K562 (cell line): Measurements from ENCODE around the gene LZTS2. TPM values are rescaled to one million over a fixed set of nuclear protein-coding genes. Genes with fewer than 3 reads are reported as not detected.

Experiments used
- ATAC-seq: fragments of 200-7000 bp; cut with Tn5 transposase; 3 replicates; pipeline ENCODE4 v1.9.1; 2020; ENCODE audit warnings: moderate library complexity
- BruUV-seq: library from RNA; stranded (reverse); fragments of 400-500 nt; replicated peaks from 2 replicates; lab custom pipeline; 2021; lab: Mats Ljungman, UMichigan
- CTCF ChIA-PET: fragments of 300-600 bp; formaldehyde crosslinking; extraction: SDS; loops from one replicate; lab custom pipeline; 2021; ENCODE audit warnings: low intra/inter-chr PET ratio; lab: Yijun Ruan, JAX
- POLR2A ChIA-PET: fragments of 300-600, 350-650 bp; sonication (Branson Sonifier 250); formaldehyde crosslinking; extraction: SDS; loops from one replicate; lab custom pipeline; 2021; ENCODE audit warnings: antibody characterized with exemption, inconsistent platforms; lab: Yijun Ruan, JAX
- DNase-seq, 4 experiments: peaks; one replicate each; pipeline versions ENCODE4 v3.0.0 to v3.0.0-alpha.2; 2011 to 2018; ENCODE audit warnings: low spot score in 3 of 4, mixed read lengths in 3 of 4; ENCODE audit errors: extremely low read depth in 1 of 4
- FAIRE-seq: peaks from 2 replicates; lab custom pipeline; 2011; peaks lifted over from hg19 to GRCh38; lab: Jason Lieb, UNC
- H2AFZ ChIP-seq: 2 replicates; pipeline ENCODE4 v1.6.0; 2011; ENCODE audit warnings: low read depth, low read length, control low read depth, inconsistent platforms
- H3K27ac ChIP-seq: fragments of 200-600 bp; 3 replicates; pipeline ENCODE4 v1.8.0; 2011; ENCODE audit warnings: low read depth, mild to moderate bottlenecking, control low read depth, inconsistent platforms, low read length, moderate library complexity, mixed read lengths; ENCODE audit errors: extremely low read depth
- H3K27me3 ChIP-seq, 2 experiments: fragments of 300-600 bp in 1 of 2; 2 replicates in 1 of 2; 3 replicates in 1 of 2; pipeline versions ENCODE4 v1.6.0 to v1.8.0; 2011; ENCODE audit warnings: inconsistent platforms in 2 of 2, low read length in 2 of 2, mild to moderate bottlenecking in 1 of 2, mixed read lengths in 1 of 2, moderate library complexity in 1 of 2; ENCODE audit not compliant: control insufficient read depth in 2 of 2, insufficient read depth in 2 of 2
- H3K36me3 ChIP-seq: fragments of 300-600 bp; 3 replicates; pipeline ENCODE4 v1.8.0; 2011; ENCODE audit warnings: mild to moderate bottlenecking, low read length, inconsistent platforms; ENCODE audit not compliant: control insufficient read depth, insufficient read depth
- H3K4me1 ChIP-seq, 2 experiments: fragments of 200-600 bp in 1 of 2; replicated peaks in 1 of 2; 2 replicates in 1 of 2; 3 replicates in 1 of 2; pipeline versions ENCODE4 v1.5.1 to v1.8.0; 2011; ENCODE audit warnings: inconsistent platforms in 2 of 2, low read length in 2 of 2, mild to moderate bottlenecking in 1 of 2, mixed read lengths in 1 of 2, moderate library complexity in 1 of 2; ENCODE audit not compliant: control insufficient read depth in 2 of 2, insufficient read depth in 2 of 2
- H3K4me2 ChIP-seq: 2 replicates; pipeline ENCODE4 v1.6.1; 2011; ENCODE audit warnings: low read length, control low read depth, inconsistent platforms, mixed read lengths; ENCODE audit not compliant: insufficient read depth
- H3K4me3 ChIP-seq: fragments of 200-600 bp; sonication (generic), shearing (Covaris generic); 2 replicates; pipeline ENCODE4 v1.5.1; 2016; ENCODE audit warnings: control low read depth, inconsistent platforms
- H3K79me2 ChIP-seq: fragments of 200-600 bp; 3 replicates; pipeline ENCODE4 v1.8.0; 2011; ENCODE audit warnings: low read length, inconsistent platforms; ENCODE audit not compliant: control insufficient read depth, insufficient read depth
- H3K9ac ChIP-seq, 2 experiments: 2 replicates each; pipeline versions ENCODE4 v1.6.0 to v1.6.1; 2011; ENCODE audit warnings: low read depth in 2 of 2, low read length in 2 of 2, control low read depth in 1 of 2, inconsistent platforms in 1 of 2, mild to moderate bottlenecking in 1 of 2, mixed read lengths in 1 of 2; ENCODE audit not compliant: insufficient read depth in 1 of 2
- H3K9me1 ChIP-seq: one replicate; pipeline ENCODE4 v1.6.0; 2011; ENCODE audit warnings: inconsistent platforms, mild to moderate bottlenecking, low read length, moderate library complexity; ENCODE audit not compliant: control insufficient read depth, insufficient read depth
- H3K9me3 ChIP-seq: replicated peaks from 2 replicates; pipeline ENCODE4 v1.5.1; 2011; ENCODE audit warnings: low read depth, low read length, inconsistent platforms; ENCODE audit not compliant: control insufficient read depth, insufficient read depth
- H4K20me1 ChIP-seq: replicated peaks from 2 replicates; pipeline ENCODE4 v1.6.1; 2011; ENCODE audit warnings: low read length, inconsistent platforms, mixed read lengths; ENCODE audit not compliant: control insufficient read depth, insufficient read depth
- BCL6 ChIP-seq: fragments of 250-450 bp; sonication (Bioruptor Pico); IDR thresholded peaks from 2 replicates; pipeline ENCODE4 v1.4.0; 2020
- HNRNPH1 ChIP-seq: fragments of 200-400 bp; formaldehyde crosslinking; optimal IDR thresholded peaks from 2 replicates; pipeline ENCODE3; 2017; ENCODE audit warnings: low read depth, mild to moderate bottlenecking, low read length, moderate library complexity
- MAFK ChIP-seq: IDR thresholded peaks from 2 replicates; pipeline ENCODE4 v1.6.1; 2011; ENCODE audit warnings: low read length, improper control_type of control experiment
- SMARCA5 ChIP-seq: fragments of 450-650 bp; IDR thresholded peaks from 2 replicates; pipeline ENCODE4 v1.6.1; 2016
- ZNF316 ChIP-seq: fragments of 450-650 bp; IDR thresholded peaks from 2 replicates; pipeline ENCODE4 v1.6.1; 2016
- ZNF778 ChIP-seq: fragments of 450-650 bp; formaldehyde crosslinking; IDR thresholded peaks from 2 replicates; pipeline ENCODE4 v1.4.0; 2020; ENCODE audit warnings: mild to moderate bottlenecking, moderate library complexity
- WGBS: fragments of 100-300 bp; shearing (Covaris generic); methylation state at CpG from one replicate; pipeline ENCODE4 v1.1.6; 2016; ENCODE audit warnings: low coverage, mixed read lengths; ENCODE audit not compliant: insufficient coverage; ENCODE audit errors: missing lambda C conversion rate; 5-methylcytosine and 5-hydroxymethylcytosine counted together
- in situ Hi-C: fragments of 300-500 bp; cut with MboI; formaldehyde crosslinking; loops from 4 replicates; pipeline ENCODE4 v1.15.0; 2018; ENCODE audit warnings: inconsistent platforms, mixed read lengths
- intact Hi-C: fragments of 100-400 bp; cut with micrococcal nuclease; formaldehyde crosslinking; loops from 2 replicates; pipeline ENCODE4 v1.14.2; 2022
- polyA plus RNA-seq, 8 experiments: library from polyadenylated mRNA; depleted of rRNA in 4 of 8; stranded (reverse) in 5 of 8; unstranded in 3 of 8; fragments of >200 nt; fragmentation: Nextera tagmentation in 2 of 8; fragmentation: Illumina TruSeq in 1 of 8; extraction: Ambion mirVana in 2 of 8; extraction: Trizol in 1 of 8; gene quantifications; 2 replicates each; pipeline versions ENCODE4 v1.2.1 to v1.2.3, GENCODE V29; 2011 to 2014; ENCODE audit warnings: inconsistent platforms in 1 of 8, missing spikeins in 1 of 8
- total RNA-seq, 7 experiments: library from RNA; depleted of rRNA in 6 of 7; stranded (reverse); fragments of >200 nt in 6 of 7; fragmentation: Illumina TruSeq in 2 of 7; extraction: Trizol in 2 of 7; gene quantifications; 2 replicates each; pipeline versions ENCODE4 v1.2.1 to v1.2.3, GENCODE V29; 2011 to 2021; ENCODE audit warnings: low replicate concordance in 1 of 7
- TF ChIP-seq, protein P1 (sequence below): sonication (generic); formaldehyde crosslinking; IDR thresholded peaks from 2 replicates; pipeline ENCODE4 v1.8.1; 2022; ENCODE audit warnings: missing genetic modification reagents

LZTS2 gene
- total and polyA plus RNA-seq, 9 of the 15 experiments (the other 6 are each of a cell fraction or from before 2014, with no cell fraction given) = 0.23 to 42.5 (median 14.7) TPM

DNA sequence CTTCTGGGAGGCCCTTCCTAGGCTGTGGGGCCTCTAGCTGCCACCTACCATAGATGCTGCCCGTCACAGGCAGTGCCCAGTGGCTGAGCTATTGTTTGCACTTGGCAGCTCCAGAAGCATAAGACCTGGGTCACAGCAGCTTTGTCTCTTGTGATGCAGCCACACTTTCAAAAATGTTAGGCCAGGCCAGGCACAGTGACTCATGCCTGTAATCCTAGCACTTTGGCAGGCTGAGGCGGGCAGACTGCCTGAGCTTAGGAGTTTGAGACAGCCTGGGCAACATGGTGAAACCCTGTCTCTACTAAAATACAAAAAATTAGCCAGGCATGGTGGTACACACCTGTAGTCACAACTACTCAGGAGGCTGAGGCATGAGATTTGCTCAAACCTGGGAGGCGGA lies 52.7 kb downstream of the LZTS2 start:
- ChIA-PET CTCF (no interaction called here), POLR2A (interaction anchor here (0.6 to 1.6 kb wide), 3 partner anchors 9 to 41 kb away, joined by 3 to 7 read pairs (median 4); no protein-coding TSS in a partner anchor)
- no peaks in the 10 kb centered on the region for H4K20me1 ChIP-seq
- H3K4me1 ChIP-seq = peaks cover 4 to 17% of the 10 kb centered on the region in 2 experiments; a peak in 3 of 5 replicates
- no peak overlapping the region for H3K27ac ChIP-seq
- TF ChIP-seq BCL6 (CRISPR knock-in tag) (no peak), MAFK (no peak), ZNF316 (no peak), SMARCA5 (no peak), HNRNPH1 (no peak), ZNF778 (CRISPR knock-in tag) (no peak)
- TF ChIP-seq, protein P1, sequence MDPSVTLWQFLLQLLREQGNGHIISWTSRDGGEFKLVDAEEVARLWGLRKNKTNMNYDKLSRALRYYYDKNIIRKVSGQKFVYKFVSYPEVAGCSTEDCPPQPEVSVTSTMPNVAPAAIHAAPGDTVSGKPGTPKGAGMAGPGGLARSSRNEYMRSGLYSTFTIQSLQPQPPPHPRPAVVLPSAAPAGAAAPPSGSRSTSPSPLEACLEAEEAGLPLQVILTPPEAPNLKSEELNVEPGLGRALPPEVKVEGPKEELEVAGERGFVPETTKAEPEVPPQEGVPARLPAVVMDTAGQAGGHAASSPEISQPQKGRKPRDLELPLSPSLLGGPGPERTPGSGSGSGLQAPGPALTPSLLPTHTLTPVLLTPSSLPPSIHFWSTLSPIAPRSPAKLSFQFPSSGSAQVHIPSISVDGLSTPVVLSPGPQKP (CRISPR knock-in tag) = no peak
- no TSS peak for BruUV-seq
- no peaks in the 10 kb centered on the region for H3K9me3 ChIP-seq
- no peak for FAIRE-seq
- 76% methylated on average over 2 of the region's 3 CpGs for WGBS
- H3K9ac ChIP-seq = no peak overlapping the region
- in situ Hi-C loops (no loop called here), intact Hi-C loops (no loop called here)
- DNase-seq = no peak
- no peaks in the 10 kb centered on the region for H3K27me3 ChIP-seq
- no peak overlapping the region for H3K4me2 ChIP-seq
- peaks cover 17% of the 10 kb centered on the region; the same call in 2 of the 3 replicates for H3K36me3 ChIP-seq
- H3K79me2 ChIP-seq = peaks cover 17% of the 10 kb centered on the region
- ATAC-seq = no peak
- no peaks in the 10 kb centered on the region for H3K9me1 ChIP-seq
- no peak overlapping the region for H3K4me3 ChIP-seq
- no peak overlapping the region for H2AFZ ChIP-seq
